HG02840 (cell line): ENCODE data around the gene MPEG1.
A peak's percentile ranks its signal among the peaks of the same experiment; 100 is the strongest.

Experiments
- ATAC-seq: cut with Tn5 transposase; IDR thresholded peaks from one replicate; pipeline ENCODE4 v1.9.1; 2021; ENCODE audit warnings: mild to moderate bottlenecking, moderate library complexity, moderate number of reproducible peaks; ENCODE audit not compliant: unreplicated experiment, low FRiP score

MPEG1 gene

GRCh38 chr11:59173080-59173963 lies 39.4 kb downstream of the MPEG1 start:
- ATAC-seq, result no peak

GRCh38 chr11:59172345-59173079 lies 40.2 kb downstream of the MPEG1 start:
- ATAC-seq, result peak; percentile 28

GRCh38 chr11:59171508-59172322 lies 41.0 kb downstream of the MPEG1 start, which contains the start of gene DTX4:
Gene DTX4, plus strand, starts transcription at chr11:59172132. Its CDS starts 464 bp downstream, at chr11:59172596.
- peak; percentile 78 for ATAC-seq

GRCh38 chr11:59164028-59164427 lies 48.7 kb downstream of the MPEG1 start:
- no peak for ATAC-seq
